H9 (cell line): ENCODE measurements around the gene BUB1. TPM values are rescaled to one million over a fixed set of nuclear protein-coding genes. Genes with fewer than 3 reads are reported as not detected.
A peak's percentile ranks its signal among the peaks of the same experiment; 100 is the strongest.

ENCODE experiments used
- DNase-seq: peaks from one replicate; pipeline ENCODE4 v3.0.0-alpha.2; 2017
- H2AFZ ChIP-seq: one replicate; pipeline ENCODE4 v1.6.1; 2013; ENCODE audit warnings: mild to moderate bottlenecking, low read length, control low read depth, moderate library complexity
- H2AK5ac ChIP-seq: 2 replicates; pipeline ENCODE4 v1.6.1; 2013; ENCODE audit warnings: low read length, control low read depth, mixed read lengths; ENCODE audit not compliant: insufficient read length
- H2BK120ac ChIP-seq: one replicate; pipeline ENCODE4 v1.6.1; 2013; ENCODE audit warnings: low read depth, mild to moderate bottlenecking, low read length, control low read depth, inconsistent platforms; ENCODE audit not compliant: poor library complexity, severe bottlenecking
- H2BK12ac ChIP-seq: 2 replicates; pipeline ENCODE4 v1.6.1; 2013; ENCODE audit warnings: low read length, control low read depth, mixed read lengths, low read depth; ENCODE audit not compliant: insufficient read length
- H2BK15ac ChIP-seq: 2 replicates; pipeline ENCODE4 v1.6.1; 2013; ENCODE audit warnings: low read depth, low read length, control low read depth
- H2BK20ac ChIP-seq: one replicate; pipeline ENCODE4 v1.6.1; 2013; ENCODE audit warnings: low read depth, mild to moderate bottlenecking, low read length, control low read depth, inconsistent platforms; ENCODE audit not compliant: poor library complexity, severe bottlenecking
- H2BK5ac ChIP-seq: 2 replicates; pipeline ENCODE4 v1.6.1; 2013; ENCODE audit warnings: low read length, control low read depth, mixed read lengths; ENCODE audit not compliant: insufficient read length
- H3K14ac ChIP-seq: 2 replicates; pipeline ENCODE4 v1.6.1; 2013; ENCODE audit warnings: low read length, control low read depth; ENCODE audit not compliant: insufficient read depth
- H3K18ac ChIP-seq: 2 replicates; pipeline ENCODE4 v1.6.1; 2013; ENCODE audit warnings: low read depth, mild to moderate bottlenecking, mixed read lengths, low read length, control low read depth; ENCODE audit not compliant: insufficient read length
- H3K23ac ChIP-seq: 2 replicates; pipeline ENCODE4 v1.6.1; 2013; ENCODE audit warnings: low read length, control low read depth, mixed read lengths, low read depth; ENCODE audit not compliant: insufficient read length
- H3K23me2 ChIP-seq: 2 replicates; pipeline ENCODE4 v1.6.1; 2013; ENCODE audit warnings: low read depth, mild to moderate bottlenecking, mixed read lengths, low read length, control low read depth; ENCODE audit not compliant: insufficient read length, poor library complexity, severe bottlenecking
- H3K27ac ChIP-seq: 2 replicates; pipeline ENCODE4 v1.5.1; 2013; ENCODE audit warnings: low read length, control low read depth, mixed read lengths, low read depth; ENCODE audit not compliant: insufficient read length
- H3K27me3 ChIP-seq: 2 replicates; pipeline ENCODE4 v1.6.1; 2013; ENCODE audit warnings: low read length, control low read depth, inconsistent platforms; ENCODE audit not compliant: insufficient read depth
- H3K4ac ChIP-seq: 2 replicates; pipeline ENCODE4 v1.6.1; 2013; ENCODE audit warnings: low read depth, mild to moderate bottlenecking, control low read depth, inconsistent platforms, low read length, moderate library complexity
- H3K4me1 ChIP-seq: 2 replicates; pipeline ENCODE4 v1.6.1; 2013; ENCODE audit warnings: low read length, control low read depth, inconsistent platforms; ENCODE audit not compliant: insufficient read depth
- H3K4me2 ChIP-seq: 2 replicates; pipeline ENCODE4 v1.6.1; 2013; ENCODE audit warnings: low read length, control low read depth, mixed read lengths; ENCODE audit not compliant: insufficient read length, insufficient read depth
- H3K56ac ChIP-seq: 2 replicates; pipeline ENCODE4 v1.6.1; 2013; ENCODE audit warnings: low read depth, mild to moderate bottlenecking, mixed read lengths, low read length, control low read depth; ENCODE audit not compliant: insufficient read length
- H3K79me1 ChIP-seq: 2 replicates; pipeline ENCODE4 v1.6.1; 2013; ENCODE audit warnings: low read depth, mild to moderate bottlenecking, moderate library complexity, low read length, control low read depth, inconsistent platforms; ENCODE audit not compliant: insufficient read depth, poor library complexity, severe bottlenecking
- H3K79me2 ChIP-seq: 2 replicates; pipeline ENCODE4 v1.6.1; 2013; ENCODE audit warnings: low read length, control low read depth, inconsistent platforms; ENCODE audit not compliant: insufficient read depth
- H3K9ac ChIP-seq: 2 replicates; pipeline ENCODE4 v1.6.1; 2013; ENCODE audit warnings: low read length, control low read depth, mixed read lengths; ENCODE audit not compliant: insufficient read length; ENCODE audit errors: extremely low read depth
- H3K9me3 ChIP-seq: one replicate; pipeline ENCODE4 v1.6.1; 2013; ENCODE audit warnings: low read depth, low read length, inconsistent platforms; ENCODE audit not compliant: control insufficient read depth
- H3T11ph ChIP-seq: one replicate; pipeline ENCODE4 v1.6.1; 2013; ENCODE audit warnings: mild to moderate bottlenecking, low read length, control low read depth, inconsistent platforms
- H4K20me1 ChIP-seq: one replicate; pipeline ENCODE4 v1.6.1; 2013; ENCODE audit not compliant: control insufficient read depth, insufficient read length, insufficient read depth
- H4K5ac ChIP-seq: 2 replicates; pipeline ENCODE4 v1.6.1; 2013; ENCODE audit warnings: low read depth, mild to moderate bottlenecking, mixed read lengths, low read length, control low read depth; ENCODE audit not compliant: insufficient read length
- H4K8ac ChIP-seq: replicated peaks from 2 replicates; pipeline ENCODE4 v1.6.1; 2013; ENCODE audit warnings: low read length, control low read depth, mixed read lengths, low read depth; ENCODE audit not compliant: insufficient read length
- H4K91ac ChIP-seq: 2 replicates; pipeline ENCODE4 v1.6.1; 2013; ENCODE audit warnings: low read depth, mild to moderate bottlenecking, moderate library complexity, mixed read lengths, low read length, control low read depth; ENCODE audit not compliant: insufficient read length
- H3K27ac Mint-ChIP-seq, 3 experiments: 2 replicates in 2 of 3; 3 replicates in 1 of 3; pipeline ENCODE4 v1.8.0; 2020 to 2021; ENCODE audit warnings: mixed read lengths in 3 of 3, mild to moderate bottlenecking in 1 of 3, moderate library complexity in 1 of 3
- H3K27me3 Mint-ChIP-seq: 2 replicates; pipeline ENCODE4 v1.8.0; 2021; ENCODE audit warnings: low read depth, mild to moderate bottlenecking, moderate library complexity, mixed read lengths
- H3K36me3 Mint-ChIP-seq, 3 experiments: 2 replicates in 2 of 3; 3 replicates in 1 of 3; pipeline ENCODE4 v1.8.0; 2020 to 2021; ENCODE audit warnings: low read depth in 3 of 3, mixed read lengths in 3 of 3; ENCODE audit not compliant: insufficient read depth in 1 of 3
- H3K4me1 Mint-ChIP-seq, 2 experiments: 2 replicates each; pipeline ENCODE4 v1.8.0; 2020; ENCODE audit warnings: mixed read lengths in 2 of 2
- H3K4me3 Mint-ChIP-seq, 2 experiments: 2 replicates in 1 of 2; 3 replicates in 1 of 2; pipeline ENCODE4 v1.8.0; 2020 to 2021; ENCODE audit warnings: mild to moderate bottlenecking in 2 of 2, mixed read lengths in 2 of 2, moderate library complexity in 1 of 2
- H3K9me3 Mint-ChIP-seq, 2 experiments: 2 replicates in 1 of 2; 3 replicates in 1 of 2; pipeline ENCODE4 v1.8.0; 2020; ENCODE audit warnings: mild to moderate bottlenecking in 2 of 2, mixed read lengths in 2 of 2, moderate library complexity in 1 of 2
- CTCF ChIP-seq: fragments of 200-600 bp; sonication (generic); conservative IDR thresholded peaks from 3 replicates; pipeline ENCODE4 v1.8.0; 2021; ENCODE audit warnings: antibody characterized with exemption, mild to moderate bottlenecking
- WGBS: extraction: QIAGEN DNeasy Blood & Tissue Kit; methylation state at CpG from one replicate; pipeline ENCODE4 v1.1.7; 2013; ENCODE audit warnings: missing lambda C conversion rate, low lambda C conversion rate, mixed read lengths; ENCODE audit not compliant: insufficient read length; ENCODE audit errors: extremely low coverage; 5-methylcytosine and 5-hydroxymethylcytosine counted together
- total RNA-seq: library from RNA; stranded (reverse); gene quantifications from 2 replicates; pipeline ENCODE4 v1.2.1, GENCODE V29; 2021

The BUB1 gene
- total RNA-seq, 1 experiment from 2014 or later, result 144 TPM

- Histone ChIP-seq H3K4ac (no peak overlapping the region), H2BK5ac (no peak overlapping the region), H2BK15ac (no peak overlapping the region), H4K8ac (no peak overlapping the region), H2BK120ac (no peak overlapping the region), H3K4me1 (peaks cover 5% of the 10 kb centered on the region; the same call in 1 of the 2 replicates), H2AK5ac (no peak overlapping the region), H3K56ac (no peak overlapping the region), H3T11ph (no peak overlapping the region), H4K5ac (no peak overlapping the region), H2BK12ac (no peak overlapping the region), H4K91ac (no peak overlapping the region), H3K9me3 (no peaks in the 10 kb centered on the region), H3K79me2 (peaks cover 23% of the 10 kb centered on the region), H3K23me2 (peaks cover 7% of the 10 kb centered on the region), H3K9ac (peak overlapping the region; percentile 92), H2BK20ac (no peak overlapping the region), H3K27ac (no peak overlapping the region), H4K20me1 (no peaks in the 10 kb centered on the region), H2AFZ (no peak overlapping the region), H3K79me1 (peaks cover 15% of the 10 kb centered on the region), H3K27me3 (no peaks in the 10 kb centered on the region), H3K23ac (no peak overlapping the region), H3K14ac (no peak overlapping the region), H3K18ac (no peak overlapping the region), H3K4me2 (peak overlapping the region; percentile 72)
- Mint-ChIP-seq H3K4me1 (peaks cover 45 to 48% of the 10 kb centered on the region in 2 experiments), H3K9me3 (peaks cover 8 to 15% of the 10 kb centered on the region in 2 experiments), H3K36me3 (peaks cover 32 to 50% (median 36%) of the 10 kb centered on the region in 3 experiments), H3K4me3 (peak overlapping the region; percentile 85 to 96), H3K27ac (peak overlapping the region in 1 of 3 experiments; percentile 63; a peak in 2 of 7 replicates), H3K27me3 (peaks cover 1% of the 10 kb centered on the region; the same call in 1 of the 2 replicates)
- no CpG with 5 or more reads among the region's 5 CpGs for WGBS
- TF ChIP-seq CTCF, result no peak
- no peak for DNase-seq
Measured at GRCh38 chr2:110677080-110677479, 783 bp downstream of the BUB1 start.
